ENCODE results near the gene CSK.

The CSK gene

GRCh38 chr15:74845581-74845980, 63.7 kb downstream of the CSK start:
- DNase-seq, result no peak

GRCh38 chr15:74847432-74847831, 65.6 kb downstream of the CSK start:
- no peak for DNase-seq

- DNase-seq, result no peak
These were observed 68.5 kb downstream of the CSK start for GRCh38 chr15:74850393-74850792.

- DNase-seq, result no peak
These were observed 70.1 kb downstream of the CSK start for GRCh38 chr15:74851960-74852359.

All from activated naive CD4-positive, alpha-beta T cell treated with anti-CD3 and anti-CD28 coated beads, Interleukin-2, amount 50 U/mL, for 16 hours (primary cell).